IMR-90 (cell line): ENCODE data around the gene SBK2. TPM values are rescaled to one million over a fixed set of nuclear protein-coding genes. Genes with fewer than 3 reads are reported as not detected.
A peak's percentile ranks its signal among the peaks of the same experiment; 100 is the strongest.

Experiments
- ATAC-seq: fragments of 200-7000 bp; cut with Tn5 transposase; 2 replicates; pipeline ENCODE4 v1.9.1; 2020; ENCODE audit warnings: low read depth, mild to moderate bottlenecking, moderate library complexity
- BruUV-seq: library from RNA; stranded (reverse); fragments of 400-500 nt; replicated peaks from 2 replicates; lab custom pipeline; 2021; lab: Mats Ljungman, UMichigan
- CTCF ChIA-PET: fragments of 300-600 bp; formaldehyde crosslinking; extraction: SDS; loops from one replicate; lab custom pipeline; 2021; ENCODE audit warnings: antibody characterized with exemption; lab: Yijun Ruan, JAX
- POLR2A ChIA-PET: fragments of 300-600 bp; sonication (Branson Sonifier 250); formaldehyde crosslinking; loops from one replicate; lab custom pipeline; 2022; ENCODE audit warnings: antibody characterized with exemption; ENCODE audit not compliant: unreplicated experiment; lab: Charles Lee
- DNase-seq: peaks from one replicate; pipeline ENCODE4 v3.0.0; 2013
- H2AFZ ChIP-seq: replicated peaks from 2 replicates; pipeline ENCODE3; 2013; ENCODE audit warnings: low read length, mild to moderate bottlenecking; ENCODE audit not compliant: poor library complexity
- H2AK5ac ChIP-seq: 2 replicates; pipeline ENCODE4 v1.6.1; 2013; ENCODE audit warnings: low read depth, low read length, inconsistent platforms
- H2AK9ac ChIP-seq: replicated peaks from 2 replicates; pipeline ENCODE3; 2013; ENCODE audit warnings: mild to moderate bottlenecking, low read depth, low read length, moderate library complexity; ENCODE audit not compliant: poor library complexity
- H2BK120ac ChIP-seq: 2 replicates; pipeline ENCODE4 v1.6.1; 2013; ENCODE audit warnings: low read depth, low read length, inconsistent platforms
- H2BK15ac ChIP-seq: 3 replicates; pipeline ENCODE4 v1.6.1; 2013; ENCODE audit warnings: low read depth, low read length, inconsistent platforms
- H2BK20ac ChIP-seq: 2 replicates; pipeline ENCODE4 v1.6.1; 2013; ENCODE audit warnings: low read depth, mild to moderate bottlenecking, inconsistent platforms, low read length, moderate library complexity
- H2BK5ac ChIP-seq: 2 replicates; pipeline ENCODE4 v1.6.1; 2013; ENCODE audit warnings: mild to moderate bottlenecking, low read depth, low read length, inconsistent platforms; ENCODE audit not compliant: poor library complexity, severe bottlenecking
- H3K14ac ChIP-seq: replicated peaks from 2 replicates; pipeline ENCODE4 v1.6.1; 2013; ENCODE audit warnings: low read depth, low read length, inconsistent platforms
- H3K18ac ChIP-seq: 2 replicates; pipeline ENCODE4 v1.6.1; 2013; ENCODE audit warnings: low read depth, low read length, control low read depth
- H3K23ac ChIP-seq: 2 replicates; pipeline ENCODE4 v1.6.1; 2013; ENCODE audit warnings: low read depth, low read length, inconsistent platforms
- H3K27ac ChIP-seq: 2 replicates; pipeline ENCODE4 v1.5.1; 2013; ENCODE audit warnings: mild to moderate bottlenecking, control low read depth, low read length; ENCODE audit not compliant: insufficient read depth
- H3K27me3 ChIP-seq: 2 replicates; pipeline ENCODE4 v1.6.1; 2013; ENCODE audit warnings: low read length; ENCODE audit not compliant: control insufficient read depth, insufficient read depth
- H3K36me3 ChIP-seq: 2 replicates; pipeline ENCODE4 v1.6.1; 2013; ENCODE audit warnings: low read length, mixed read lengths; ENCODE audit not compliant: control insufficient read depth, insufficient read depth
- H3K4ac ChIP-seq: 2 replicates; pipeline ENCODE4 v1.6.1; 2013; ENCODE audit warnings: low read depth, low read length, inconsistent platforms
- H3K4me1 ChIP-seq: 2 replicates; pipeline ENCODE4 v1.6.1; 2013; ENCODE audit warnings: low read length, mixed read lengths; ENCODE audit not compliant: control insufficient read depth, insufficient read depth
- H3K4me2 ChIP-seq: 2 replicates; pipeline ENCODE4 v1.6.1; 2013; ENCODE audit warnings: low read depth, mild to moderate bottlenecking, control low read depth, low read length, moderate library complexity
- H3K4me3 ChIP-seq: 2 replicates; pipeline ENCODE4 v1.5.1; 2013; ENCODE audit warnings: low read depth, mild to moderate bottlenecking, control low read depth, low read length, moderate library complexity; ENCODE audit not compliant: insufficient read depth
- H3K56ac ChIP-seq: 2 replicates; pipeline ENCODE4 v1.6.1; 2013; ENCODE audit warnings: low read length, inconsistent platforms; ENCODE audit not compliant: insufficient read depth; ENCODE audit errors: extremely low read depth
- H3K79me1 ChIP-seq, 2 experiments: 2 replicates each; pipeline ENCODE4 v1.6.1; 2013; ENCODE audit warnings: low read length in 2 of 2, inconsistent platforms in 1 of 2, low read depth in 1 of 2
- H3K9ac ChIP-seq: 2 replicates; pipeline ENCODE4 v1.6.1; 2013; ENCODE audit warnings: low read depth, low read length, control low read depth
- H3K9me1 ChIP-seq: 2 replicates; pipeline ENCODE4 v1.6.1; 2013; ENCODE audit warnings: low read length, inconsistent platforms; ENCODE audit not compliant: insufficient read depth
- H3K9me3 ChIP-seq: 2 replicates; pipeline ENCODE4 v1.6.1; 2013; ENCODE audit warnings: low read length; ENCODE audit not compliant: control insufficient read depth, insufficient read depth
- H4K20me1 ChIP-seq: 2 replicates; pipeline ENCODE4 v1.6.1; 2013; ENCODE audit warnings: low read length, inconsistent platforms; ENCODE audit not compliant: insufficient read depth
- H4K5ac ChIP-seq: 2 replicates; pipeline ENCODE4 v1.6.1; 2013; ENCODE audit warnings: mild to moderate bottlenecking, low read depth, low read length, control low read depth
- H4K8ac ChIP-seq, 2 experiments: 2 replicates each; pipeline ENCODE4 v1.6.1; 2013; ENCODE audit warnings: low read depth in 2 of 2, low read length in 2 of 2, control low read depth in 1 of 2, inconsistent platforms in 1 of 2
- H4K91ac ChIP-seq: 2 replicates; pipeline ENCODE4 v1.6.1; 2013; ENCODE audit warnings: low read depth, low read length, inconsistent platforms; ENCODE audit not compliant: insufficient read depth
- BHLHE40 ChIP-seq: fragments of 150-350 bp; IDR thresholded peaks from 2 replicates; pipeline ENCODE4 v1.6.1; 2016; ENCODE audit warnings: mild to moderate bottlenecking, low read depth, low read length
- CEBPB ChIP-seq: IDR thresholded peaks from 2 replicates; pipeline ENCODE4 v1.6.1; 2012; ENCODE audit warnings: low read depth, low read length, improper control_type of control experiment
- MAZ ChIP-seq: IDR thresholded peaks from 2 replicates; pipeline ENCODE4 v1.6.1; 2012; ENCODE audit warnings: low read depth, mild to moderate bottlenecking, low read length, improper control_type of control experiment, moderate library complexity, borderline replicate concordance
- MXI1 ChIP-seq: IDR thresholded peaks from 2 replicates; pipeline ENCODE4 v1.6.1; 2012; ENCODE audit warnings: low read depth, mild to moderate bottlenecking, low read length, moderate library complexity, borderline replicate concordance
- RAD21 ChIP-seq: IDR thresholded peaks from 2 replicates; pipeline ENCODE4 v1.6.1; 2012; ENCODE audit warnings: low read length, improper control_type of control experiment
- RCOR1 ChIP-seq: IDR thresholded peaks from 2 replicates; pipeline ENCODE4 v1.6.1; 2012; ENCODE audit warnings: mild to moderate bottlenecking, low read length, improper control_type of control experiment; ENCODE audit not compliant: insufficient replicate concordance
- RFX5 ChIP-seq: IDR thresholded peaks from 2 replicates; pipeline ENCODE4 v1.8.0; 2012; ENCODE audit warnings: low read depth, mild to moderate bottlenecking, low read length, moderate library complexity
- SMC3 ChIP-seq: fragments of 150-350 bp; IDR thresholded peaks from 2 replicates; pipeline ENCODE4 v1.6.1; 2016; ENCODE audit warnings: low read depth, mild to moderate bottlenecking, antibody characterized with exemption, low read length, moderate library complexity
- WGBS, 2 experiments: methylation state at CpG; one replicate each; pipeline versions ENCODE4 v1.1.5 to v1.1.7; 2013; ENCODE audit warnings: missing lambda C conversion rate in 2 of 2; ENCODE audit not compliant: insufficient read length in 1 of 2; ENCODE audit errors: extremely low coverage in 2 of 2; 5-methylcytosine and 5-hydroxymethylcytosine counted together
- dilution Hi-C: fragments of 300-500 bp; cut with HindIII; formaldehyde crosslinking; loops from one replicate; pipeline ENCODE4 v1.14.3; 2018; ENCODE audit warnings: low sequenced_read_pairs; ENCODE audit not compliant: unreplicated experiment
- in situ Hi-C: fragments of 300-500 bp; cut with MboI; formaldehyde crosslinking; loops from 3 replicates; pipeline ENCODE4 v1.14.3; 2019; ENCODE audit warnings: low sequenced_read_pairs, inconsistent platforms, mixed read lengths
- intact Hi-C: fragments of 100-400 bp; cut with micrococcal nuclease; formaldehyde crosslinking; loops from 2 replicates; pipeline ENCODE4 v1.10.0; 2022
- polyA plus RNA-seq, 3 experiments: library from polyadenylated mRNA; depleted of rRNA; stranded (reverse); fragments of >200 nt; gene quantifications; 2 replicates each; pipeline ENCODE4 v1.2.3, GENCODE V29; 2012; ENCODE audit warnings: low replicate concordance in 1 of 3
- total RNA-seq: library from RNA; depleted of rRNA; stranded (reverse); fragments of >200 nt; gene quantifications from 2 replicates; pipeline ENCODE4 v1.2.3, GENCODE V29; 2012
- TF ChIP-seq, protein P1 (sequence below): fragments of 150-350 bp; IDR thresholded peaks from 2 replicates; pipeline ENCODE4 v1.6.1; 2016; ENCODE audit warnings: low read depth, mild to moderate bottlenecking, low read length, moderate library complexity, borderline replicate concordance
- TF ChIP-seq, protein P2 (sequence below): fragments of 150-350 bp; IDR thresholded peaks from 2 replicates; pipeline ENCODE4 v1.6.1; 2017; ENCODE audit warnings: mild to moderate bottlenecking, antibody characterized with exemption, low read length, low read depth

Gene SBK2
- total and polyA plus RNA-seq, 2 of the 4 experiments (the other 2 are of a cell fraction), result 0.48 TPM; not detected in 1

DNA sequence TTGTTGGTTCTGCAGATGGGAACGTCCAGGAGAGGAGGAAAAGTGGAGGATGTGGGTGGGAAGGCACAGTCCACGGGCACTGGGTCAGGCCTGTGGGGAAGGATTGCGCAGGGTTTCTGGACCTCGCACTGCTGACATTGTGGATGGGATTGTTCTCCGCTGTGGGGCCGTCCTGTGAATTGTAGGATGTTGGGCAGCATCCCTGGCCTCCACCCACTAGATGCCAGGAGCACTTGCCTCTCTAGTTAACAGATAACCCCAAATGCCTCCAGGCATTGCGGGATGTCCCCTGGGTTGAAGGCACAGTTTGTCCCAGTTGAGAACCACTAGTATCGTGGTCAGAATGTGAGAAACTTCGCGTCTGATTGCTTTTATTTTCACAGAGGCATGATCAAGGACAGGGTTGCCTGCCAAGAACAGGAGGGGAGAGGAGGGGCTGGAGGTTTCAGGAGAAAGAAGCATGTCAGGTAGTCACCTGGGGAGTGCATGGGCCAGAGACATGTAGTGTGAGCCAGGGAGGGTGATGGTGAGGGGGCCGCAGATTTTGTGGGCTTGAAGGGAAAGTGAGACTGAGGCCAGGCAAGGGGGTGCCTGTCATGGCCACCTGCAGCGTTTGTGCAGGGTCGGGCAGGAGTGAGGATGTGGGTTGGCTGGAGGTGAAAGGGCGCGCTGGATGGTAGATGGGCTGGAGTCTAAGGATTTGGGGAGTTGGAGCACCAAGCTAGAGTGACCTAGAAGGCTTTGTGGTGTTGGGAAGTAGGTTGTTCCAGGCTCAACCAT lies 57.3 kb downstream of the SBK2 start:
- Histone ChIP-seq H3K4ac (no peak overlapping the region), H2BK5ac (no peak overlapping the region), H4K8ac (no peak overlapping the region), H3K4me1 (peaks cover 9% of the 10 kb centered on the region), H3K9me3 (no peaks in the 10 kb centered on the region), H2AK5ac (peak overlapping the region; percentile 37; the same call in 1 of the 2 replicates), H3K27ac (no peak overlapping the region), H2AK9ac (no peak overlapping the region), H3K79me1 (peaks cover 14 to 48% of the 10 kb centered on the region in 2 experiments), H2BK15ac (no peak overlapping the region), H3K27me3 (no peaks in the 10 kb centered on the region), H3K56ac (no peak overlapping the region), H2AFZ (no peak overlapping the region), H3K23ac (no peak overlapping the region), H2BK120ac (no peak overlapping the region), H2BK20ac (no peak overlapping the region), H3K4me2 (no peak overlapping the region), H3K4me3 (no peak overlapping the region), H4K91ac (no peak overlapping the region), H3K14ac (no peak overlapping the region), H3K36me3 (peaks cover 12% of the 10 kb centered on the region; the same call in 1 of the 2 replicates), H3K9me1 (peaks cover 18% of the 10 kb centered on the region), H3K9ac (no peak overlapping the region), H4K5ac (no peak overlapping the region), H4K20me1 (no peaks in the 10 kb centered on the region; the same call in 1 of the 2 replicates), H3K18ac (no peak overlapping the region)
- no TSS peak for BruUV-seq
- intact Hi-C loops, result no loop called here
- ChIA-PET POLR2A (no interaction called here), CTCF (no interaction called here)
- TF ChIP-seq MAZ (no peak), CEBPB (no peak), RAD21 (no peak), SMC3 (no peak), RFX5 (no peak), BHLHE40 (no peak), RCOR1 (no peak), MXI1 (no peak)
- TF ChIP-seq, protein P1, sequence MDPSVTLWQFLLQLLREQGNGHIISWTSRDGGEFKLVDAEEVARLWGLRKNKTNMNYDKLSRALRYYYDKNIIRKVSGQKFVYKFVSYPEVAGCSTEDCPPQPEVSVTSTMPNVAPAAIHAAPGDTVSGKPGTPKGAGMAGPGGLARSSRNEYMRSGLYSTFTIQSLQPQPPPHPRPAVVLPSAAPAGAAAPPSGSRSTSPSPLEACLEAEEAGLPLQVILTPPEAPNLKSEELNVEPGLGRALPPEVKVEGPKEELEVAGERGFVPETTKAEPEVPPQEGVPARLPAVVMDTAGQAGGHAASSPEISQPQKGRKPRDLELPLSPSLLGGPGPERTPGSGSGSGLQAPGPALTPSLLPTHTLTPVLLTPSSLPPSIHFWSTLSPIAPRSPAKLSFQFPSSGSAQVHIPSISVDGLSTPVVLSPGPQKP, result no peak
- TF ChIP-seq, protein P2, sequence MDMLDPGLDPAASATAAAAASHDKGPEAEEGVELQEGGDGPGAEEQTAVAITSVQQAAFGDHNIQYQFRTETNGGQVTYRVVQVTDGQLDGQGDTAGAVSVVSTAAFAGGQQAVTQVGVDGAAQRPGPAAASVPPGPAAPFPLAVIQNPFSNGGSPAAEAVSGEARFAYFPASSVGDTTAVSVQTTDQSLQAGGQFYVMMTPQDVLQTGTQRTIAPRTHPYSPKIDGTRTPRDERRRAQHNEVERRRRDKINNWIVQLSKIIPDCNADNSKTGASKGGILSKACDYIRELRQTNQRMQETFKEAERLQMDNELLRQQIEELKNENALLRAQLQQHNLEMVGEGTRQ, result no peak
- ATAC-seq, result no peak
- in situ Hi-C loops, result loop anchor here (25.0 kb wide), 1 partner anchor 1017 kb away; the partner anchor contains the start of genes CDC42EP5 and LENG9
- dilution Hi-C loops, result no loop called here
- no peak for DNase-seq
- 87% methylated on average over 5 of the region's 15 CpGs; no CpG with 5 or more reads in 1 of the 2 experiments for WGBS, 2 experiments
